ENCODE data around the gene HS6ST3. TPM values are rescaled to one million over a fixed set of nuclear protein-coding genes. Genes with fewer than 3 reads are reported as not detected.

The HS6ST3 gene
- total and polyA plus RNA-seq, 2 of the 13 experiments (the other 11 are each of a cell fraction or from before 2014, with no cell fraction given) = not detected

GRCh38 chr13:96065849-96066248 is 24.1 kb upstream of the HS6ST3 start:
- Histone ChIP-seq H2AFZ (ENCODE audit: low read length) (no peak overlapping the region), H3K4me1 (ENCODE audit: insufficient read depth, low read length) (no peaks in the 10 kb centered on the region), H3K4me2 (ENCODE audit: low read depth, low read length) (no peak overlapping the region), H3K9ac (ENCODE audit: insufficient read depth, low read depth, low read length) (no peak overlapping the region), H3K27ac (ENCODE audit: extremely low read length, insufficient read depth, low read length) (no peak overlapping the region), H3K79me2 (ENCODE audit: insufficient read depth, low read length) (no peaks in the 10 kb centered on the region), H3K36me3 (replicated peaks in 1 of 2; ENCODE audit: control insufficient read depth in 1 of 2, insufficient read depth in 2 of 2, low read length in 2 of 2) (no peaks in the 10 kb centered on the region), H4K20me1 (ENCODE audit: insufficient read depth, low read length) (no peaks in the 10 kb centered on the region), H3K4me3 (replicated peaks in 1 of 3; ENCODE audit: insufficient read depth in 1 of 3, low read depth in 2 of 3, low read length in 3 of 3) (no peak overlapping the region), H3K9me3 (ENCODE audit: low read length) (no peaks in the 10 kb centered on the region), H3K27me3 (ENCODE audit: control insufficient read depth in 1 of 2, insufficient read depth in 2 of 2, low read length in 2 of 2) (no peaks in the 10 kb centered on the region)
- ATAC-seq (no peak), FAIRE-seq (no peak), DNase-seq (ENCODE audit: low spot score) (no peak)
- BruUV-seq (replicated peaks) = no TSS peak
- ChIA-PET CTCF (ENCODE audit: low intra/inter-chr PET ratio, low total read pairs) (no interaction called here), POLR2A (no interaction called here)
- intact Hi-C loops (cut with micrococcal nuclease; ENCODE audit: unreplicated experiment) = no loop called here
- 50% methylated on average over 2 of the region's 2 CpGs for WGBS (ENCODE audit: low lambda C conversion rate)
- in situ Hi-C loops (cut with HindIII; ENCODE audit: extremely low pct_ligation_motif_present, low pct_unique_long_range_greater_than_20kb) = no loop called here
- TF ChIP-seq, protein P1, sequence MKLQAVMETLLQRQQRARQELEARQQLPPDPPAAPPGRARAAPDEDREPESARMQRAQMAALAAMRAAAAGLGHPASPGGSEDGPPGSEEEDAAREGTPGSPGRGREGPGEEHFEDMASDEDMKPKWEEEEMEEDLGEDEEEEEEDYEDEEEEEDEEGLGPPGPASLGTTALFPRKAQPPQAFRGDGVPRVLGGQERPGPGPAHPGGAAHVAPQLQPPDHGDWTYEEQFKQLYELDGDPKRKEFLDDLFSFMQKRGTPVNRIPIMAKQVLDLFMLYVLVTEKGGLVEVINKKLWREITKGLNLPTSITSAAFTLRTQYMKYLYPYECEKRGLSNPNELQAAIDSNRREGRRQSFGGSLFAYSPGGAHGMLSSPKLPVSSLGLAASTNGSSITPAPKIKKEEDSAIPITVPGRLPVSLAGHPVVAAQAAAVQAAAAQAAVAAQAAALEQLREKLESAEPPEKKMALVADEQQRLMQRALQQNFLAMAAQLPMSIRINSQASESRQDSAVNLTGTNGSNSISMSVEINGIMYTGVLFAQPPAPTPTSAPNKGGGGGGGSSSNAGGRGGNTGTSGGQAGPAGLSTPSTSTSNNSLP (IDR thresholded peaks at IDR 0.05; ENCODE audit: low read depth, low read length) = no peak
- TF ChIP-seq ZNF354B (CRISPR knock-in tag; IDR thresholded peaks at IDR 0.05) = no peak
- TF ChIP-seq NKX3-1 (CRISPR knock-in tag; IDR thresholded peaks at IDR 0.05) = no peak
- TF ChIP-seq ZBTB39 (CRISPR knock-in tag; IDR thresholded peaks at IDR 0.05) = no peak

GRCh38 chr13:96068729-96069128 is 21.2 kb upstream of the HS6ST3 start:
- no peak overlapping the region for H3K4me3 ChIP-seq (replicated peaks in 1 of 3; ENCODE audit: insufficient read depth in 1 of 3, low read depth in 2 of 3, low read length in 3 of 3)
- no peaks in the 10 kb centered on the region for H3K27me3 ChIP-seq (ENCODE audit: control insufficient read depth in 1 of 2, insufficient read depth in 2 of 2, low read length in 2 of 2)
- H3K79me2 ChIP-seq (ENCODE audit: insufficient read depth, low read length) = no peaks in the 10 kb centered on the region
- no peaks in the 10 kb centered on the region for H3K4me1 ChIP-seq (ENCODE audit: insufficient read depth, low read length)
- in situ Hi-C loops (cut with HindIII; ENCODE audit: extremely low pct_ligation_motif_present, low pct_unique_long_range_greater_than_20kb) (no loop called here), intact Hi-C loops (cut with micrococcal nuclease; ENCODE audit: unreplicated experiment) (no loop called here)
- BruUV-seq (replicated peaks) = no TSS peak
- FAIRE-seq (no peak), ATAC-seq (no peak), DNase-seq (ENCODE audit: low spot score) (no peak)
- no peaks in the 10 kb centered on the region for H3K36me3 ChIP-seq (replicated peaks in 1 of 2; ENCODE audit: control insufficient read depth in 1 of 2, insufficient read depth in 2 of 2, low read length in 2 of 2)
- H3K27ac ChIP-seq (ENCODE audit: extremely low read length, insufficient read depth, low read length) = no peak overlapping the region
- H2AFZ ChIP-seq (ENCODE audit: low read length) = no peak overlapping the region
- POLR2A ChIA-PET = no interaction called here
- CTCF ChIA-PET (ENCODE audit: low intra/inter-chr PET ratio, low total read pairs) = no interaction called here
- no peaks in the 10 kb centered on the region for H3K9me3 ChIP-seq (ENCODE audit: low read length)
- no peak overlapping the region for H3K4me2 ChIP-seq (ENCODE audit: low read depth, low read length)
- H3K9ac ChIP-seq (ENCODE audit: insufficient read depth, low read depth, low read length) = no peak overlapping the region
- 46% methylated on average over 2 of the region's 2 CpGs for WGBS (ENCODE audit: low lambda C conversion rate)
- H4K20me1 ChIP-seq (ENCODE audit: insufficient read depth, low read length) = no peaks in the 10 kb centered on the region
- TF ChIP-seq ZMAT5 (CRISPR knock-in tag; IDR thresholded peaks at IDR 0.05; ENCODE audit: borderline replicate concordance, low read depth) (no peak), HDAC6 (IDR thresholded peaks at IDR 0.05; ENCODE audit: low read depth, low read length) (no peak), WIZ (CRISPR knock-in tag; IDR thresholded peaks at IDR 0.05) (no peak)
- TF ChIP-seq, protein P2, sequence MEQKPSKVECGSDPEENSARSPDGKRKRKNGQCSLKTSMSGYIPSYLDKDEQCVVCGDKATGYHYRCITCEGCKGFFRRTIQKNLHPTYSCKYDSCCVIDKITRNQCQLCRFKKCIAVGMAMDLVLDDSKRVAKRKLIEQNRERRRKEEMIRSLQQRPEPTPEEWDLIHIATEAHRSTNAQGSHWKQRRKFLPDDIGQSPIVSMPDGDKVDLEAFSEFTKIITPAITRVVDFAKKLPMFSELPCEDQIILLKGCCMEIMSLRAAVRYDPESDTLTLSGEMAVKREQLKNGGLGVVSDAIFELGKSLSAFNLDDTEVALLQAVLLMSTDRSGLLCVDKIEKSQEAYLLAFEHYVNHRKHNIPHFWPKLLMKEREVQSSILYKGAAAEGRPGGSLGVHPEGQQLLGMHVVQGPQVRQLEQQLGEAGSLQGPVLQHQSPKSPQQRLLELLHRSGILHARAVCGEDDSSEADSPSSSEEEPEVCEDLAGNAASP (CRISPR knock-in tag; IDR thresholded peaks at IDR 0.05; ENCODE audit: borderline replicate concordance) = no peak
- TF ChIP-seq, protein P3, sequence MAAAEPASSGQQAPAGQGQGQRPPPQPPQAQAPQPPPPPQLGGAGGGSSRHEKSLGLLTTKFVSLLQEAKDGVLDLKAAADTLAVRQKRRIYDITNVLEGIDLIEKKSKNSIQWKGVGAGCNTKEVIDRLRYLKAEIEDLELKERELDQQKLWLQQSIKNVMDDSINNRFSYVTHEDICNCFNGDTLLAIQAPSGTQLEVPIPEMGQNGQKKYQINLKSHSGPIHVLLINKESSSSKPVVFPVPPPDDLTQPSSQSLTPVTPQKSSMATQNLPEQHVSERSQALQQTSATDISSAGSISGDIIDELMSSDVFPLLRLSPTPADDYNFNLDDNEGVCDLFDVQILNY (CRISPR knock-in tag; conservative IDR thresholded peaks at IDR 0.05) = no peak
- TF ChIP-seq, protein P4, sequence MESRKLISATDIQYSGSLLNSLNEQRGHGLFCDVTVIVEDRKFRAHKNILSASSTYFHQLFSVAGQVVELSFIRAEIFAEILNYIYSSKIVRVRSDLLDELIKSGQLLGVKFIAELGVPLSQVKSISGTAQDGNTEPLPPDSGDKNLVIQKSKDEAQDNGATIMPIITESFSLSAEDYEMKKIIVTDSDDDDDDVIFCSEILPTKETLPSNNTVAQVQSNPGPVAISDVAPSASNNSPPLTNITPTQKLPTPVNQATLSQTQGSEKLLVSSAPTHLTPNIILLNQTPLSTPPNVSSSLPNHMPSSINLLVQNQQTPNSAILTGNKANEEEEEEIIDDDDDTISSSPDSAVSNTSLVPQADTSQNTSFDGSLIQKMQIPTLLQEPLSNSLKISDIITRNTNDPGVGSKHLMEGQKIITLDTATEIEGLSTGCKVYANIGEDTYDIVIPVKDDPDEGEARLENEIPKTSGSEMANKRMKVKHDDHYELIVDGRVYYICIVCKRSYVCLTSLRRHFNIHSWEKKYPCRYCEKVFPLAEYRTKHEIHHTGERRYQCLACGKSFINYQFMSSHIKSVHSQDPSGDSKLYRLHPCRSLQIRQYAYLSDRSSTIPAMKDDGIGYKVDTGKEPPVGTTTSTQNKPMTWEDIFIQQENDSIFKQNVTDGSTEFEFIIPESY (CRISPR knock-in tag; IDR thresholded peaks at IDR 0.05) = no peak
